Stimulated activated CD4-positive, alpha-beta T cell treated with anti-CD3 and anti-CD28 coated beads, Interleukin-1b, Interleukin-23, amount 100 ng/mL, for 24 hours (primary cell): ENCODE data around the gene SUN2.

Experiments
- DNase-seq, 4 experiments: peaks; one replicate each; pipeline ENCODE4 v3.0.0-alpha.2; 2020; ENCODE audit warnings: low read depth in 4 of 4, low spot score in 1 of 4

Gene SUN2

DNA sequence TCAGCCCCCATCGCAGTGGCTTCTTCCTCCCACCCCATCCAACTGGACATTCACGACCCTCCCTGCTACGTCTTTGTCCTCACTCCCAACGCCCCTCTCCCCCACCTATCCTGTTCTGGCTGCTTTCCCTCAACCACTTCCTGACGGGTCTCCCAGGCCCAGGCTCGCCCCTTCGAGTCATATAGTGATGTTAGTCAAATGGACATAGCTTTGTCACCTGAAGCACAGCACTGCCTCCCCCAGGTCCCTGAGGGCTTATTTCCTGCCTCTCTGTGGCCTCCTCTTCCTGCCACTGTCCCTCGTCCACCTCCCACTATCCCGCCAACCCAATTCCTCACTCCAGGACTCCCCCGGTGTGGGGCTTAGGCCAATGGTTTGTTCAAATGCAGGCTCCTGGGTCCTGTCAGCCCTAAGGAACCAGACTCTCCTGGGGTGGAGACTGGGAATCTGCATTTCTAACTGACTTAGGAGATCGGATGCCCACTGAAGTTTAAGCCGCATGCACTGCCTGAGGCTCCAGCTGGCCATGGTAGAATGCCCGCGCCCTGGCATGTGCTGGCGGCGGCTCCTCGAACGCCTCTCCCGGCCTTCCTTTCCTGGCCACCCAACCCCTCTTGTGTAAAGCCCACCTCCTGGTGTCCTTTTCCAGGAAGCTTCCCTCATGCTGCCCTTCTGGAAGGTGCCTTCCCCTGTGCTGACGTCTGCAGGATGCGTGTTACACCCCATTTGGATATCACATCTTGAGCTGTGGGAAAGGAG, 18.3 kb downstream of the SUN2 start:
- DNase-seq, result no peak

DNA sequence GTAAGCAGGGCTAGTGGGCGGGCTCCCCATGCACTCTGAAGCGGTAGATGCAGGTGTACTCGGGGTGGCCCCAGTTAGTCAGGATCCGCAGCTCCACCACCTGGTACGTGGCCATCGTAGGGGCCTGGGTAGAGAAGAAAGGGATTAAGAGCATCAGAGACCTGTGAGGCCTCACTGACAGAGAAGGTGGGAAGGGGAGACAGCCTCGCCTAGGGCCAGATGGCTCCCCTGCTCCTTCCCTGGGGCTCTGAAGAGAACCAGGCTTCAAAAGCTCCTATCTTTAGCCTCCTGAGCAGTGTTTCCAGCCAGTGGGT, 19.6 kb downstream of the SUN2 start:
- DNase-seq, result no peak

DNA sequence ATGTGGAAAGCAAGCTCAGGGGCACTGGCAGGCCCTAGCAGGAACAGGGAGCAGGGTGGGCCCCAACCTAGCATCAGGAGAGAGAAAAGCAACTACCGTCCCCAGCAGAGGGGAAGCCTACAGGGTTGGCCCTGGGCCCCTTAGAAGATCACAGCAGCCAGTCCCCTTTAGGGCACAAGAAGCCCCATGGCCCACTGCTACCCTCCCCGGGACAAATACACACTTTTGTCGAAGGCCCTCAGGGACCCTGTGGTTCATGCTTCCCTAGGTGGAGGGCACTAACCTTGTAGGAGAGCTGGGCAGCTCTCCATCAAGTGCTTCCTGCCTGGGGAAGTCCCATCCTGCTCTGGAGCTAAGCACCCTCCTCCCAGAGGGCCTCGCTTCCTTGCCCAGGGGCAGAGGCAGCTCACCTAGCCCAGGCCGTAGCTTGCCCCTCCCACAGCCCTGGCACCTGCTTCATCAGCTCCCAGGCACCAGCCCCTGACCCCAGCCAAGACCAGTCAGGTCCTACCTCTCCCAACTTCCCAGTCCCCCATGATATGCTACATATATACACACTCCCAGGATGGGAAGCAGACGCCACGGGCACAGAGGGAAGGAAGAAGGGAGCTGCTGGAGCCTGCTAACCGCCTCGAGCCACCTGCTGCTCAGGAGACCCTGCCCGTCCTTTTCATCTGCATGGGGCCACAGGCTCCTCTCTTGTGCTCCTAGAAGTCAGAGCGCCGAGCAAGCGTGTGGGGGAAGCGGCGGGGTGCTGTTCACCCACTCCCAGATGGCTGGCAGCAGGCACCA, 20.1 kb downstream of the SUN2 start:
- DNase-seq, result no peak

DNA sequence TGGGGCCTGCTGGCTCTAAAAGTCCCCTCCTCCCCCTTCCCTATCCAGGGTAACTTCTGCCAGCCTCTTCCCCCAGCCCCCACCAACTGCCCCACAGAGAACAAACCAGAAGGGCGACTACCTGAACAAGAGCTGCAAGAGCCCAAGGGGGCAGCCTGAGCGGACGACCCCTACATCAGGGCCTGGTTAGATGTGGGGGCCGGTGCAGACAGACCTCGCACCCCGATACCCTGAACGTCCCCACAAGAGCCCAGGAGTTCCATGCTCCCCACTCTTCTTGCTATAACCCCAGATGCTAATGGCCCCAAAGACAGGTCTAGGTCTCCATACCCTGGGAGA, 20.7 kb downstream of the SUN2 start:
- DNase-seq, result no peak

DNA sequence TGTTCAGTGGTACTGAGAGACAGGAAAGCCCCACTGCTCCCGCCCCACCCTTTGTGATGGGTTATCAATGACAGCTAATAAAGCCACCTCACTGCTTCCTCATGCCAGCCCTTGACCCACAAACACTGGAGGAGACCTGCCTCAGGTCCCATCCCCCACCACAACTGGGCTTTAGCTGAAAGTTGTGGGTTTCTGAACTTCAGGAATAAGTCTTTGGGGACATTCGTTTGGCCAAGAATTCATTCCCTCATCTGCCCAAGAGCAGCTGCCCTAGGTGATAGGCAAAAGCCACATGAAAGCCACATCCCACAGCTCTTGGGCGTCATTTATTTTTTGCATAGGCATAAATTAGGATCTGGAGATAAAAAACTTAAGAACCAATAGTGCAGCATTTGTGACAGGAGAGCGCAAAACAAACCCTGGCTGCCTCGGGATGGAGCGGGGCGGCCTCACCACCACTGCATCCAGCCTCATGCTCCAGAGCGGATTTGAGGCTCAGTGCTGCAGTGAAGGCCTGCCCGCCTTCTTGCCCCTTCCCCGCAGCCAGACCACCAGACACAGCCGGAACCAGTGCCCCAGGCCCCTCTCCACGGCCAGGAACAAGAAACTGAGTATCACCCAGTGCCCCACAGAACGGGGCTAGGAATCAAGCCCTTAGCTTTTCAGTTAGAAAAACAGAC, 21.2 kb downstream of the SUN2 start:
- no peak for DNase-seq

DNA sequence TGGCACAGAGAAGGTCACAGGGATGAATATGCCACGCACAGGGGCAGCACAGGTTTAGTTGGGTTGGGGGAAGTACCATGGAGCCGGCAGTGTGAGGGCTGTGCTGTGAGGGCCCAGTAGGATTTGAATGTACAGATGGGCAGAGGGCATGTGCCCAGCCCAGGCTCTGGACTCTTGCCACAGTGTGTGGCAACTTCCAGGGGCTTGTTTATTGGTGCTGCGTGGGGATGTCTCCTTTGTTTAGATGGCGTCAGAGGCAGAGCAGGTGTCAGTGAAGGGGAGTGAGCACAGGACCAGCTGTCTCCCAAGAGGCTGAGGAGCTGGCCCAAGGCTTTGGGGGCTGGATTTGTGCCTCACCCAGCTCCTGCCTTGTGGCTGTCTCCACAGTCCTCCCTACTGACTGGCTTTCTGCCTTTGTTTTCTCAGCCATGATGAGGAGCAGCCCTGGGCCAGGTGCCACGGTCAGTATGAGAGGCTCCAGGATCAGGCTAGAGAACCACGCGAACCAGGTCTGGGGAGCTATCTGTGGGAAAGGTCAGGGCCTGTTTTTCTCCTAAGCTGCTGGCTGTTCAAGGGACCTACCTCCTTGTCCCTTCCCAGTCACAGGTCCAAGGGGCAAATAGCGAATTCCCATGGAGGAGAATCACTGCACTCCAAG, 21.9 kb downstream of the SUN2 start:
- DNase-seq, result no peak

DNA sequence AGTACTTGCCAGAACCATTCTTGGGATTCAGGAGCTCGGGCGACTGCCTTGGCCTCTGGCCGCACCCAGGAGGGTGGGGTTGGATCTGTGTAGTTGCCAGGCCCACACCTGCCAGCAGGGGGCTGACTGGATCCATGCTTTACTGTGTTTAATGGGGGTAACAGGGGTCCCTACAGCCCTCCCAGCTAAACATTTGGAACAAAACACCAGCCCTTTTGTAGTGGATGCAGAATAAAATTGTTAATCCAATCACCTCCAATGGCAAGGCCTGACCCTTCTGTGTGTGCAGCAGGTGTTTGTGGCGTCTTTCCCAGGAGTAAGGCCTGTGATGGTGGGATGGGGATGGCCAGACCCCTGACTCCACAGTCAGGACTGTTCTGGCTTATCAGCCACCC, 22.5 kb downstream of the SUN2 start:
- no peak for DNase-seq

DNA sequence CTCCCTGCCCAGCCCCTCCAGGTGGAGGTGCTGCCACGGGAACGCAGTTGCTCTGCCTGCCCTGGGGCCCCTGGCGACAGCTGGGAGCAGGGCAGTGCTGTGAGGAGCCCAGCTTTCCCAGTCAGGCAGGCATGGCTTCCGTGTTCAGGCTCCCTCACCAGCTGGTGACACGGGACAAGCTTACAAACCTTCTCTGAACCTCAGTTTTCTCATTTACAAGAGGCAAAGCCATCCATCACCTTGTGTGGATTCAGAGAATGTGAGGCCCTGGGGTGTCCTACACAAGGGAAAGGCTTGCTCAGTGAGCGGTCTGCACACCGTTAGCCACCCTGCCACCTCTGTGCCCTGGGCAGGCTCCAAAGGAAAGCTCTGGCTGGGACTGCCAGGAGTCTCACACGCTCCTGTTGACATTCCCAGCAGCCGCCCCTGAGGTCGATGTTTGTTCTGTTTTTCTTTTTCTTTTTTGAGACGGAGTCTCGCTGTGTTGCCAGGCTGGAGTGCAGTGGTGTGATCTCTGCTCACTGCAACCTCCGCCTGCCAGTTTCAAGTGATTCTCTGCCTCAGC, 23.5 kb downstream of the SUN2 start:
- no peak for DNase-seq

DNA sequence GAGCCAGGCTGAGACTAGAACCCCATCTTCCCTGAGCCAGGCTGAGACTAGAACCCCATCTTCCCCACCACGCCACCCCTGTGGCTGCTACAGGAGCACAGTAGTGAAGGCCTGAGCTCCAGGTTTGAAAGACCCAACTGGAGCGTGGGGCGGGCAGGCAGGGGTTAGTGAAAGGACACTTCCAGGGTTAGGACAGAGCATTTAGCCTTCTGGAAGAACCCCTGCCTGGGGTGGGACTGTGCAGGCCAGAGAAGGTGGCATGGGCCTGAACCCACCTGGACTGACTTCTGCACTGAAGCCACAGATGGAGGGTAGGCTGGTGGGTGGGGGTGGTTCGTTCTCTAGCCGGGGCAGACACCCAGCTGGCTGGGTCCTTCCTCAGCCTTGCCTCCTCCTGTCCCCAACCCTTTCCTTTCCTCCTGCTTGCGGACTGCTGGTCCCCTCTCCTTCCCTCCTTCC, 24.1 kb downstream of the SUN2 start:
- DNase-seq, result no peak

DNA sequence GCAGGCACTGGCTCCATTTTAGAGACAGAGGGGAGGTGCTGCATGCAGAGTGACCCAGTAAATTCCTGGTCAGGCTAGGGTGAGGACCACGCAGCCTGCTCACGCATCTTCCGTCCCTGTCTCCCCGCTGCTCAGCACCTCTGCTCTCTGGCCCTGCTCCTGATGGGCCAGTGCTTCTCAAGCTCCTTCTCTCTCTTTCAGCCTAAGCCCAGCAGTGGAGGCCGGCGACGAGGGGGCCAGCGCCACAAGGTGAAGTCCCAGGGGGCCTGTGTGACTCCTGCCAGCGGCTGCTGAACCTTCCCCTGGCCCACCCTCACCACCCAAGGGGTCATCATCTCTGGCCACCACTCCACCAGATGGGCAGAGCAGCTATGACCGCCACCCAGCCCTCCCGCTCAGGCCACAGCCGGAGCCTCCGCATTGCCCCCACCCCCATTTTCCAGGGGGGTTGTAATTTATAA, 25.4 kb downstream of the SUN2 start:
- DNase-seq, result no peak

DNA sequence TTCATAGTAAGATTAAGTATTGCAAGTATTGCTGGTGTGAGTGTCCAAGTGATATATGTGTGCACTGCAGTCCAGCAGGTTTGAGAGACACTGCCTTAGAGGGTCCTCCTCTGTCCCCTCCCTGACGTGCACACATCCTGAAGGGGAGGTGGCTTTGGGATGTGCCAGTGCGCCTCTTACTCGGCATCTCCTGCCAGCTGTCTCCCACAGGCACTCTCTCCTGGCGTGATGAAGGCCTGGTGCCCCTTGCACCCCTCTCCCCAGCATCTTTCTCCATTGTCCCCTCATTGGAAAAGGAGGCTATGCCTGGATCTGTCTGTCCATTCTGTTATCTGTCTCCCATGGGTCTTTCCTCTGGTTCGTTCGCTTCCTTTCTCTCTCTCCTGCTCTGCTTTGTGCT, 25.9 kb downstream of the SUN2 start:
- no peak for DNase-seq

DNA sequence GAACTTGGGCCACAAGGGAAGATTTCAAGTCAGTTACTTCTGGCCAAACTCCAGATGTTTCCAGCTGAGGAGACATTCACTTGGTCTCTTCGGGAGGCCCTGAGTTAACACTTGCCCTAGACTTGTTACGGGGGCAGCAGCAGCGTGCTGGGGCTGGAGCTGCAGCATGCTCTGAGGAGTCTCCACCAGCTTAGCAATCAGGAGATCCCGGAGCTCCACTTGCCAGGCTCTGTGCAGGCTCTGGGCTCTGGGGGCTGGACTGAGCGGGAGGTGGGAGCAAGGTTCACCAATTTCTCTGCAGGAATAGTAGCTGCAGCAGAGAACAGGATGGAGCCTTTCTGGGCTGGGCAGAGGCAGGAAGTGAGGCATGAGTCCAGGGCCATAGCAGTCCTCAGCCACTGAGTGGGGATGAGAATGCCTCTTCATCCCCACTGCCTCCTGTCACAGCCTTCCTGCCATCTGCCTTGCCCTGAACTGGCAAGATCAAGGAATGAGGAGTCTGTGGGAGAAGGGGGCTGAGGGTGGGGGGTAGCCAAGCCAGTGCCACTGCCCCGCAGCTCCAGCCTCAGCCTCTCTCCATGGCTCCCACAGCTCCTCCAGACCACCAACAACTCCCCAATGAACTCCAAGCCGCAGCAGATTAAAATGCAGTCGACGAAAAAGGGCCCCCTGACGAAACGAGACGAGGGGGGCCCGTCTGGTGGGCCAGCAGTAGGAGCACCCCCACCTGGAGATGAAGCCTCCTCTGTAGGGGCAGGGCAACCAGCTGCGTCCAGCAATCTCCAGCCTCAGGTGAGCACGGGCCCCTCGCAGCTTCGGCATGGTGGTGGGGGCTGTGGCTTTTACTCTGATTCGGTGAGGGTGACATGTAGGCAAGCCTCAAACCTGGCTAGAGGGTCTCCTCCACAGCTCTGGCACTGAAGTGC, 26.7 kb downstream of the SUN2 start:
- no peak for DNase-seq

DNA sequence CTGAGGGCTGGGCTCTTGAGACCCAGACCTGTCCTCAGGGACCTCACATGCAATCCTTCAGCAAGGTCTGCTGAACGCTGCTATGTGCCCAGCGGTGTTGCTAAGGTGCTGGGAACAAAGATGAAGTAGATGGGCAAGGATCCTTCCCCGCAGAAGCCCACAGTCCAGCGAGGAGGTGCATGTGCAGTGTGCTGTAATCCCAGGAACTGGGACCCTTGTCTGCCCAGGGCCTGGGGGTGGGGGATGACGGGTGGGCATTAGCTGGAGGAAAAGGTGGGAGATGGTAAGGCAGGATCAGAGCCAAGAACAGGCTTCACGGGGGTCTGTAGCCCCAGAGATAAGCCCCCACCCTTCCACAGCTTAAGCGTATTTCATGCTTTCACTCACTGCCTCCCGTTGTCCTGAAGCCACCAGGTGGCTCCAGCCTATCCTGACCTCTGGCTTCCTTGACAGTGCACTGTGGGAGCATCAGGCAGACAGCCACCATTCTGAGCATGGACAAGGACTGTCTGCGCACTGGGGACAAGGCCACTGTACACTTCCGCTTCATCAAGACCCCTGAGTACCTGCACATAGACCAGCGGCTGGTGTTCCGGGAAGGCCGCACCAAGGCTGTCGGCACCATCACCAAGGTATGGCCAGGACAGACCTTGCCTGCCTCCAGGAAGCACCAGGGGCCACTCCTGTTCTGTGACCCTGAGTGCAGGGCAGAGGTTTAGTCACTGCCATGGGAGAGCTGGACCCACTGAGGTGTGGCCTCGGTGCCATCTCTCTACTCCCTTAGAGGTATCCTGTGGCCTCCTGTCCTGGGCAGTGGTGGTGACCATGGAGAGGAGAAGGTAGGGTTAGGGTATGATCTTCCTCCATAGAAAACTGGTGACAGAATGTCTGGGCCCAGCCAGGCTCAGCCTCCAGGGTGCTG, 28.0 kb downstream of the SUN2 start:
- no peak for DNase-seq

DNA sequence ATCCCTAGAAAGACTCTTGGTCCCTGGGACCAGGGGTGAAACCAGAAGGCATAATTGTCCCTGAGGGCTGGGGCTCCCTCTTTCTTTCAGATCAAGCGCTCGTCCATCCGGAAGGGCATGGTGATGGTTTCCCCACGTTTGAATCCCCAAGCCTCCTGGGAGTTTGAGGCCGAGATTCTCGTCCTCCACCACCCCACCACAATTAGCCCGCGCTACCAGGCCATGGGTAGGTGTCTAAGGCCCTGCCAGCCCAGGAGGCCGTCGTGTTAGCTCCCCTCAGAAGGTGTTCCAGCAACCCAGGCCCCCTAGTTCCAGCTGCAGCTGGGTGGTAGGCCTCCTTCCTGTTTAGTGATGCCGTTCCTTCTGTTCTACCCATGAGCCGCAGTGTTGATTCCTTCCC, 28.7 kb downstream of the SUN2 start:
- DNase-seq, result no peak

DNA sequence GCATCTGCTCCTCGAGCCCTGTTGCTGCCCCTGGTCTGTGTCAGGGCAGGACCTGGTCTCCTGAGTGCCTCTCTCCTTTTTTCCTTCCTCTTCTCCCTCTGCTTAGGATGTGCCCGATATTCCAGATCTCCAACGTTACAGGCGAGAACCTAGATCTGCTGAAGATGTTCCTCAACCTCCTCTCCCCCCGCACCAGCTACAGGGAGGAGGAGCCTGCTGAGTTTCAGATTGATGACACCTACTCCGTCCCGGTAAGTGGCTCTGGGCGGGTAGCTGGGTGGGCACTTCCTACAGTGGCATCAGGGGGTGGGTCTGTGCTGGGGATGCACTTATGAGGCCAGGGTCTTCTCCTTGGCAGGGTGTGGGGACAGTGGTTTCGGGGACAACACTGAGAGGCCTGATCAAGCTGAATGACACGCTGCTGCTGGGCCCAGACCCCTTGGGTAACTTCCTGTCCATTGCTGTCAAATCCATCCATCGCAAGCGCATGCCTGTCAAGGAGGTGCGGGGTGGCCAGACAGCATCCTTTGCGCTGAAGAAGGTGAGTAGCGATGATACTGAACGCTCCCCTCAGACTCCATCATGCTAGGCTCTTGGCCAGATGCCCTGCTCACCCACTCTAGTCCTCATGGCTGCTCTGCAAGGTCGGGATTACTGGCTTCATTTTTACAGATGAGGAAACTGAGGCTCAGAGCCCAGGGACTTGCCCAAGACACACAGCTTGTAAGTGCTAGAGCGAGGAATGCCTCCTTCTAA, 29.7 kb downstream of the SUN2 start:
- no peak for DNase-seq

DNA sequence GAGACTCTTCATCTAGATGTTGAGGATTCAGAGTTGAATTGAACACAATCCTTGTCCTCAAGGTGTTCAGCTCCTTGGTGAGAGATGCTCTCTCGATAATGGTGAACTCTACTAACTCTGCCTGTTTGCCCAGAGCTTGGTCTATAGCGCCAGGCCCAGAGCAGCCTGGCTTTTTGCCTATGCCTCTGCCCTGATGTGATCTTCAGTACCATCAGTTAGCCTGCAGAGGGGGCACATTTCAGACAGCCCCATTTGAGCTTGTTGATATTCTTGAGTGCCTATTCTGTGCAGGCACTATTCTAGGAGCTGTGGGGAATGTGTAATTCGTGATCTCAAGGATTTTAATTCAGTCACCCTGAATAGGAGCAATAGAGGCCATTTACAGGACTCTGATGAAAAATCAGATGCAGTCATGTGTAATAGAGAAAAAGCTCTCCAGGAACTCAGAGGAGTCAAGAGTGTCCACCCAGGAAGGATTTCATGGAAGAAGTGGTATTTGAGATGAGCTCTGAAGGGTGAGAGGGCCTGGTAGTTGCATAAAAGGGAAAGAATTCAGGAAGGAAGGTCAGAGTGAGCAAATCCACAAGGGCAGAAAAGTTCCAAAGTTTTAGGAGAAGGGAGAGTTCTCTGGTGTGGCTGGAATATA, 30.7 kb downstream of the SUN2 start:
- DNase-seq, result no peak

DNA sequence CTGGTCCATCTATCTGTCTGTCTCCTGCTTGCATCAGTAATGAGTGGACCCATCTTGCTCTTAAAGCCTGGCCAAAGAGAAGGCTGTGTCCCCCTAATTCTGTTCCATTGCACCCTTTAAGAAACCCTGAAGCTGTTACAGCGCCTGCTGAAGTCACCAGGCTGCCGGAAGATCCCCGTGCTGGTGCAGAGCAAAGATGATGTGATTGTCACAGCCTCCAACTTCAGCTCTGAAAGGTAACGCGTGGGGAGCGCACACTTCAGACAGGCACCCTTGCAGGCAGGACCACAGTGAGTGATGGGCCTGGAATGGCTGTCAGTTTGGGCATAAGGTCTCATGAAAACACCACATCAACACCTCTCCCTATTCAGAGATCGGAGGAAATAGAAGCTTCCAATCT, 31.6 kb downstream of the SUN2 start:
- no peak for DNase-seq

DNA sequence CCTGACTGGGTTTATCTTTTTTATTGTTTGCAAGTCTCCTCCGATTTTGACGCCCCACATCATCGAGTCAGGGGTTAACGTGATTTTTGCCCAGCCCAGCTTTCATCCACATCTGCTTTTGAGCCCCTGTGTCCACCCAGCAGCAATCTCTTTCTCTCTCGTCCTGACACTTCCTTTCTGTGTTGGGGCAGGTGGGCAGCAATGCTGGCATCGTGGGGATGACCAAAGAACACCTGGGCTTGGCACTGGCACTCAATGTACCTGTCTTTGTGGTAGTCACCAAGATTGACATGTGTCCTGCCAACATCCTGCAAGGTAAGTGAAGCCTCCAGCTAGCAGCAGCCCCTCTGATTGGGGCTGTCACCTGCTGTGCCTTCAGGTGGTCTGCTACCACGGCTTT, 34.2 kb downstream of the SUN2 start:
- DNase-seq, result no peak
